Dermis blood vessel endothelial cell (primary cell): Measurements from ENCODE around the gene FAM210A. TPM values are rescaled to one million over a fixed set of nuclear protein-coding genes. Genes with fewer than 3 reads are reported as not detected.
"Not testable (repeated sequence)": the region's sequence is repeated elsewhere in the genome, so short reads cannot be mapped to it uniquely, and the experiment has no call there.

Source experiments
- DNase-seq: peaks from one replicate; pipeline ENCODE4 v3.0.0; 2010
- total RNA-seq: library from RNA; depleted of rRNA; stranded (reverse); fragments of >200 nt; gene quantifications from 2 replicates; pipeline ENCODE4 v1.2.3, GENCODE V29; 2014

FAM210A gene
- total RNA-seq, 1 donor from 2014 or later = 31.7 TPM

DNA sequence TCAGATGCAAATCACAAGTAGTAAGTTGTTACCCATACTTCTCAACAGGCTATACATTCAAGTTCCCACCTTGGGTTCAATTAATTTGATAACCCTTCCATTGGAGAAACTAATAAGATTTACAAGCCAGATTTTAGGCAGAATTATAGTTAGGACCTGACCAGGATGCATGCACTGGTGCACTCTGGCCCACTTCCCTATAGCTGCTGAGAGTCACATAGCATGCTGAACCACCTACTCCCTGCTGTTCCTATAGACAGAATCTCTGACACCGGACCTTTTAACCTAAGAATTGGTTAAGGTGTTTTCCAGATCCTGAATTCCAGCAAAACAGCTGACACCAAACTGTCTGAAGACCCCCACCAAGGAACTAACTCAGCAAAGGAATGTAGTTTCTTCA lies 26.2 kb downstream of the FAM210A start:
- no peak for DNase-seq

GRCh38 chr18:13696961-13697360 lies 29.4 kb downstream of the FAM210A start:
- DNase-seq = no peak

- not testable (repeated sequence) for DNase-seq
These were observed 31.0 kb downstream of the FAM210A start for GRCh38 chr18:13695337-13695736.

DNA sequence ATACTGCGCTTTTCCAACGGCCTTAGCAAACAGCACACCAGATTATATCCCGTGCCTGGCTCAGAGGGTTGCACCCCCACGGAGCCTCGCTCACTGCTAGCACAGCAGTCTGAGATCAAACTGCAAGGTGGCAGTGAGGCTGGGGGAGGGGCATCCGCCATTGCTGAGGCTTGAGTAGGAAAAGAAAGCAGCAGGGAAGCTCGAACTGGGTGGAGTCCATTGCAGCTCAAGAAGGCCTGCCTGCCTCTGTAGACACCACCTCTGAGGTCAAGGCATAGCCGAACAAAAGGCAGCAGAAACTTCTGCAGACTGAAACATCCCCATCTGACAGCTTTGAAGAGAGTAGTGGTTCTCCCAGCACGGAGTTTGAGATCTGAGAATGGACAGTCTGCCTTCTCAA lies 36.3 kb downstream of the FAM210A start:
- not testable (repeated sequence) for DNase-seq

DNA sequence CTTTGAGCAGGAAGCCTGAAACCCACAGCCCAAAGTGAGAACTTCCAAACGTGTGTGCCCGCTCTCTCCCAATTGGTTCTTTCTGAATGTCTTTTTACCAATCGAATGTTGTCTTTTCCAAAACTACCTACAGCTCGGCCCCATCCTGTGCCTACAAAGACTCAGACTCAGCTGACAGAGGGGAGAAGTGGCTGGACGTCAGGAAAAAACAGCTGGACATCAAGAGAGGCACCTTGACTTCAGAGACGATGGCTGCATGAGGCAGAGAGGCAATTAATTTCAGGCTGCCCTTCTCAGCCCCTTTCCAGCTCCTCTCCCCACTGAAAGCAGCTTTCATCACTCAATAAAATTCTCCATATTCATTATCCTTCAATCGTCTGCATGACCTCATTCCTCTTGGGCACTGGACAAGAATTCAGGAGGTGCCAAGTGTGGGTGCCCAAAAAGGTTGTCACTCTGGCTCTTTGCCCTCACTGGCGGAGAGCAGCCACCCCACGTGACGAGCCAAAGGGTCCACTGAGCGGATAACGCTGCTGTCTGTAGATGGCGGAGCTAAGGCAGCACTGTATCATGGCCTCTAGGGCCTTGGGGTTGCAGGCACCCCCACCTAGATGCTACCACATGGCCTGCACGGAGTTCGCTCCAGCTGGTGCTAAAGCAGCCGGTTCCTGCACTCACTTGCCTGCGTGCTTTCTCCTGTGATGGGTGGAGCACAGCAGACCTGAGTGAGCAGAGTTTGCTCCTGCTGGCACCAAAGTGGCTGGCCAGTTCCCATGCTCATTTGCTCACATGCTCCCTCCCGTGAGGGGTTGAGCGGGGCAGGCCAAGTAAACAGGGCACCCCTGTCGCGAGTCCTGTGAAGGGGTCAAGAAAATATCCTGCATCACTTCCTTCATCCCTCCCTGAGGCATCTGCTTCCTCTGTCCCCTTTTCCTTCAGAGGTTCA lies 37.9 kb downstream of the FAM210A start:
- DNase-seq = no peak

- DNase-seq = no peak
These were observed 41.8 kb downstream of the FAM210A start for GRCh38 chr18:13684546-13684945.

DNA sequence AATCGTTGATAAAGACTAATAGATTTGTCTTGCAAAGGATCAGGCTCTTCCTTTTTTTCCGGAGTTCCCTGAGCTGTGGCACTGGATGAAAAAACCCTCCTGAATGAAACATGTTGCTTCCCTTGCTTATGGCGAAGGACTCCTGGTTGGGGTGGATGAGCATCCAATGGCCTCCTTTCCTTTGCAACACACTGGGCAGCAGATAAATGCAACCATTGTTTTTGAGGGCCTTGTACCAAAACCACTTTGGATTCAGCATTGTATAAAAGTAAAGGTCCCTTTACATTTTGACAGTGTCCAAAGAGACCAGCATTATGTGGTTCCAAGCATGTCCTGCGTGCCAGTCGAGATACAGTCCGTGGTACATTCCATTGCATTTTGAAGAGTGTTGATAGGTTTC lies 44.7 kb downstream of the FAM210A start:
- DNase-seq = no peak

DNA sequence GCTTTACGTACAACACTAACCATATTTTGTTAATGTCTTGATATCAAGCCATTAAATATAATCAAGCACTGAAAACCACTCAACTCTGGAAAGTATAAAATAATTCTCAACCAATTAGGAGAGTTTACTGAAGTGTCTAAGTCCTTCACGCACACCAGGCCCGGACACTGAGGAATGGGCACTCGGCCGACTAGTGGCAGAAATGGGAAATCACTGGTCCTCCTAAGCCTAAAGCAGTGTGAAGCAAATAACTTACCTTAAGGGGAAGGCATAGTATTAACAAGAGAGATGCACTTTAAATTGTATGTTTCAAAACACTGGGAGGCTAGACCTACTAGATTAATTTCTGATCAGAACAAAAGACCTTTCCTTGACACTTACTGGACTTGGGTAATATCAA lies 45.7 kb downstream of the FAM210A start:
- DNase-seq = peak; percentile 21

DNA sequence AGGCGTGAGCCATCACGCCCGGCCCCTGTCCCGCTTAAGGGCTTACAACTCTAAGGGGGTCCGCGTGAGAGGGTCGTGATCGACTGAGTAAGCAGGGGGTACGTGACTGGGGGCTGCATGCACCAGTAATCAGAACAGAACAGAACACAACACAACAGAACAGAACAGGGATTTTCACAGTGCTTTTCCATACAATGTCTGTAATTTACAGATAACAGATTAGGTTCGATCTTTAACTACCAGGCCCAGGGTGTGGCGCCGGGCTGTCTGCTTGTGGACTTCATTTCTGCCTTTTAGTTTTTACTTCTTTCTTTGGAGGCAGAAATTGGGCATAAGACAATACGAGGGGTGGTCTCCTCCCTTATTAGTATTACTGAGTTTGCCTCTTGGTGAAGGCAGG lies 49.0 kb downstream of the FAM210A start:
- not testable (repeated sequence) for DNase-seq

DNA sequence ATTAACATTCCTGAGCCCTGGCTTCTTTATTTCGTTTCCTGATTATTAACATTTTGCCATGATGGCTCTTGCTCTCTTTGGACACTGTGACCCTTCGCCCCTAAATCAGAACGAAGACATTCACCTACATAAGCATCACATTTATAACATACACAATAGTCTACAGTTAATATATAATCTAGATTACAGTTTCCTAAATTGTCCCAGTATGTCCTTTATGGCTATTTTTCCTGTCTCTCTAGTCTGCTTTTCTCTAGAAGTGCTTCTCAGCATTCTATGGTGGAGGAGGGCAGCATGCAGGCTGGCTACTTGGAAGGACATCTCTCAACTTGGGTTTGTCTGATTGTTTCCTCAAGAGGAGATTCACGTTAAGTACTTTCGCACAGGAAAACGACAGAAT lies 49.9 kb downstream of the FAM210A start:
- no peak for DNase-seq

DNA sequence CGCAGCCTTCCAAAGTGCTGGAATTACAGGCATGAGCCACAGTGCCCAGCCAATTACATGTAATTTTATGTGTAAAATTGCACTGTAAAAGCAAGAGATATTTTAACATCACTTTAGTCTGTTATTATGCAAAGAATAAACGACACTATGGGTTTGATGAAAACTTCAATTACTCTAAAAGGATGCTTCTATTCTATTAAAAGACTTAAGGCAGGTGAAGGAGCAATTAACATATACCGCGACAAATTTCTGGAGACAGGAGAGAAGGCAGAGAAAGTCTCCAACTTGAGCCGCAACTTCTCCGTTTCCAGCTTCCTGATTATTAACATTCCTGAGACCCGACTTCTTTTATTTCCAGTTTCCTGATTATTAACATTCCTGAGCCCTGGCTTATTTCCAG lies 53.7 kb downstream of the FAM210A start:
- no peak for DNase-seq

DNA sequence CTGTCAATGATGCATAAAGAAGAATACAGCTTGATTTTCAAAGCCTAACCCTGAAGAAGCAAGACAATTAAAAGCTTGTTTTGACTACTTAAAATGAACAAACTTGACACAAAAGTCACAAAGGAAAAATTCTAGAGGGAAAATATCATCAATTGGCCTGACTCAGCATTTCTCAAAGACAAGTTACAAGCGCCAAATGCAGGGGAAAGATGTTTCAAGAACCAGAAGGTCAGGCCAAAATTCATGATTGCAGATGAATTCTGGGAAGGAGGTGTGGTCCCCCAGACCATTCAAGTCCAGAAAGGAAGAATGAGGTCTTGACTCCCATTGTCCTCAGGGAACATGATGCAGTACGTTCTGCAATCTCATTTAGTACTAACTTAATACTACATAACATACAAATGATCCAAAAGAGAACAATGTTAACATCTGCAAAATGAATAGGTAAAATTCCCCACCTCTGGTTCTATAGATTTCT lies 64.5 kb downstream of the FAM210A start:
- DNase-seq = peak; percentile 52

DNA sequence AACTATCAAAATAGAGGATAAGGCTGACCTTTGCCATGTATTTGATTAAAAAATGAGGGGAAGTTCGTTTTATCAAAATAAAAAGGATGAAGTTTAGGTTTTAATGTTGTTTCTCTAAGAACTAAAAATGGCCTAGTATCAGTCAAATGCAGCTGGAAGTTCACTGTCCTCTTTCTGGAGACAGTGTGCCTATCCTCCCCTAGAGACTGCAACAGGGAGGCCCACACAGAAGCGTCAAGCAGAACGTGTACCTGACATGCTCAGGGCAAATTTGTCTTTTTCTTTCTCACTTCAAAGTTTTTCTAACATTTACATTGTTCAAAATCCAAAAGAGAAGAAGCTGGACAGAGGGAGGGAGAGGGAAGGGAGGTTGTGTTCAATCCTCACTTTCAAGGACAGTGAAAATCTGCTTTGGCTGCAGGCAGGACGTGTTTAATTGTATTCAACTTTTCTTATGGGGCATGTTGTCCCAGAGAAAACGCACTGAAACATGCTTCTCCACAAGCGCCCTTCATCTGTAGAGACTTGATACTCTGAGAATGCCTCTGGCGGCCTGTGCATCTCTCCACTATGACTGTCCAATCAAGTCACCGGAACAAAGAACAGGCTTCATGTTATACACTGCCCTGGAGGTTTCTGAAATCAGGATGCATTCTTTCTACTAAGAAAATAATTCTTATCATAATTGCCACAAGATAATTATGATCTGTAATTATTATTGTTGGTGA lies 65.1 kb downstream of the FAM210A start:
- DNase-seq = no peak

- peak; percentile 64 for DNase-seq
These were observed 65.8 kb downstream of the FAM210A start for GRCh38 chr18:13660510-13660909.

DNA sequence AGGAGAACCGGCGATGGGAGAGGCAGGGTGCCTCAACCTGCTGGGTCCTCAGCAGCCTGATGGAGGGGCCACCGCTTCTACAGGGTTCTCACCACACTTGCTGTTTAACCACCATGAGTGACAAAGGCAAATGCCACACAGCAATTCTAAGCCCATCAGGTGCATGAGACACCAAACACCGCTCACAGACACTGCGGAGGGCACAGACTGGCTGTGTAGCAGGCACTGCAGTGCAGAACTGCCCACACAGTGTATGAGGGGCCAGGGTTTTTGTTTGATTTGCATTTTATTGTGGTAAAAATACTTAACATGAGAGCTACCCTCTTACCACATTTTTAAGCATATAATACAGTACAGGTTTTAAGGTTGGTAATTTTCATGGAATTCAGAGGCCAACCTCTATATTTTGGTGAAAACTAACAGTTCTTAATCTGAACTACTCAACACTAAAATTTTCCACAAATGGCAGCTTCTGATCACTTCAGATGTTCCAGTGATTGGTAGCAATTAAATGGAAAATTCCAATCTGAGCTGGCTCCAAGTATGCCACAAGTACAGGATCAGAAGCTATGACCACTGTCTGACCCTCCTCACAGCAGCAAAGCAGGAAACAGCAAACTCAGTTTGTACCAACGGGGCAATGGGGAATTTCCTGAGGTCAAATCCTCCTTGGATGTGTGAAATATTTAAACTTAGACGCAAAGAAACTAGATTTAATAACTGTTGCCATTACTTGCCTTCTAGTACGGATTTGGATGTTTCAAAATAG lies 67.7 kb downstream of the FAM210A start:
- DNase-seq = peak; percentile 93

GRCh38 chr18:13657974-13658373 lies 68.4 kb downstream of the FAM210A start:
- DNase-seq = peak; percentile 27

DNA sequence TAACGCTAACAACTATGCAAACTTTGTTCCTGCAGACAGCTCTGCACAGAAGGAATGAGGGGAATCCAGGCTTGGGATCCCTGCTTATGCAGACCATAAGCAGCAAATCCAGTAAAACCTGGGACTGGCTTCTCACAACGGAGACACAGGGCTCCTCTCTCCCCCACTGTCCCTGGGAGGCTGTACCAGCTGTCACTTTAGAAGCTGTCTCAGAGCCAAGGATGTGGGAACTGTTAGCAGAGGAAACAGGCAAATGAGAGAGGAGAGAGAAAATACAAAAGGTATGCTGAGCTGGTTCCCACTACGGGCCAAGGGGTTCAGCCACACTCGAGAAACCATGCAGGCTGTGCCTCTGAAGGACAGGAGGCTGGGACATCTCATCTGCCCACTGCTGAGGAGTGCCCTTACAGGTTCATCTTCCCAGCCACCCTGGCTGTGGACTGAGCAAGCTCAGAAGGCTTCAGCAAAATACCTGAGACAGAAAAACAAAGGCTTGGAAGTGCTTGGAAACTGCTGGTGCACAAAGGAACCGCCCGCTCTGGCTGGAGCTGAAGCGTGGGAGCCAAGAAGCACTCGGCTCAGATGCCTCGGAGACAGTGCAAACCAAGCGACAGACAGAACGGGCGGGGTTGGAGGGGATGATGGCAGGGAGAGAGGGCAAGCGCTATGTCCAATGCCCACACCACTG lies 72.5 kb downstream of the FAM210A start:
- DNase-seq = no peak

- no peak for DNase-seq
These were observed 76.7 kb downstream of the FAM210A start for GRCh38 chr18:13649397-13650390.

DNA sequence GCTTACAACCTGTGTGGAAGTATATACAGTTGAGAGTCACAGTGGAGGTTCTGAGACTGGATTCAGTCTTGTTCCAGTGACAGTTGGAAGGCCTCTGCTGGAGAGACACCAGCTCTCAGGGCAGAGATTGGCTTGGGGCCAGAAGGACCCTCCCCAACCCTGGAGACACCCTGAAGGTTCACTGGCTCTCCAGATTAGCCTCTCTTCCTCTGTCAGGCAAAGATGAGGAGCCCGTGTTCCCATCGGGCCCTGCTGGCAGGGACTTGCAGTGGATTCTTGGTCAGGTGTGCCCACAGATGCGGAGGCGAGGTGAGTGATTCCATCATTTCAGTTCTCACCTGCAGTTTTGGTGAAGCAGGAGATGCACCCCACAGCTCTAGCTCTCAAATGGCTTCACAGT lies 78.6 kb downstream of the FAM210A start:
- DNase-seq = no peak

DNA sequence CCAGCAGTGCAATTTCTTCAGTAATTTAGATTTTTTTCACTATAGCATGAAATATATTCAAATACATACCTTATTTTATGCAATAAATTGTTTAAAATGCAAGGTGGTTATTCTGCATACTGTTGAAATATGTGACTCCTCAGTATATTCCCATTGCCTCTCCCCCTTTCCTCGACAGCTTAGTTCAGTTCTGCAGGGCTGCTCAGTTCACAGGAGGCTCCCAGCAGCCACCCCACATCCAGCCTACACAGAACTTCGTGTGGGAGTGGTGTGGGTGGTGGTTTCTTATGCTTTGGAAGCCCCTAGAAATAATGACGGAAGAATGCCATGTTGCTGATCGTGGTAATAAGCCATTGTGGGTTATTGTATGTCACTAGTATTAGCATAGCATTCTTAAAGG lies 79.7 kb downstream of the FAM210A start:
- no peak for DNase-seq

DNA sequence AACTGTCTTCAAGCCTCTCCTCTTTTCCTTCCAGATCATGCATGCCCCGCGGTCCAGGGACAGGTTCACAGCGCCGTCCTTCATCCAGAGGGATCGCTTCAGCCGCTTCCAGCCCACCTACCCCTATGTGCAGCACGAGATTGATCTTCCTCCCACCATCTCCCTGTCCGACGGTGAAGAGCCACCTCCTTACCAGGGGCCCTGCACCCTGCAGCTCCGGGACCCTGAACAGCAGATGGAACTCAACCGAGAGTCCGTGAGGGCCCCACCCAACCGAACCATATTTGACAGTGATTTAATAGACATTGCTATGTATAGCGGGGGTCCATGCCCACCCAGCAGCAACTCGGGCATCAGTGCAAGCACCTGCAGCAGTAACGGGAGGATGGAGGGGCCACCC lies 81.3 kb downstream of the FAM210A start:
- no peak for DNase-seq
